ENCODE measurements around the gene ACTG1.
"Not testable (repeated sequence)": the region's sequence is repeated elsewhere in the genome, so short reads cannot be mapped to it uniquely, and the experiment has no call there.

Gene ACTG1

DNA sequence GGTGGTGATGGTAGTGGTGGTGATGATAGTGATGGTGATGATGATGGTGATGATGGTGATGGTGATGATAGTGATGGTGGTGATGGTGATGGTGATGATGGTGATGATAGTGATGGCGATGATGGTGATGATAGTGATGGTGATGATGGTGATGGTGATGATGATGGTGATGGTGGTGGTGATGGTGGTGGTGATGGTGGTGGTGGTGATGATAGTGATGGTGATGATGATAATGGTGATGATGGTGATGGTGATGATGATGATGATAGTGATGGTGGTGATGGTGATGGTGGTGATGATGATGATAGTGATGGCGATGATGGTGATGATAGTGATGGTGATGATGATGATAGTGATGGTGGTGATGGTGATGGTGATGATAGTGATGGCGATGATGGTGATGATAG lies 19.4 kb upstream of the ACTG1 start:
- not testable (repeated sequence) for DNase-seq

DNA sequence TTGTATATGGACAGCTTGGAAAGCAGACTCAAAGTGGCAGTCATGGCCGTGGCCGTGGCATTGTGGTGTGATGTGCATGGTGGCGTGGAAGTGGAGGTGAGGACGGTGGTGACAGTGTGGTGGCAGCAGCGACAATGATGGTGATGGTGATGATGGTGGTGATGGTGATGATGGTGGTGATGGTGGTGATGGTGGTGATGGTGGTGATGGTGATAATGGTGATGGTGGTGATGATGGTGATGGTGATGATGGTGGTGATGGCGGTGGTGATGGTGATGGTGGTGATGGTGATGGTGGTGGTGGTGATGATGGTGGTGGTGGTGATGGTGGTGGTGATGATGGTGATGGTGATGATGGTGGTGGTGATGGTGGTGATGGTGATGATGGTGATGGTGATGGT lies 18.4 kb upstream of the ACTG1 start:
- not testable (repeated sequence) for DNase-seq

DNA sequence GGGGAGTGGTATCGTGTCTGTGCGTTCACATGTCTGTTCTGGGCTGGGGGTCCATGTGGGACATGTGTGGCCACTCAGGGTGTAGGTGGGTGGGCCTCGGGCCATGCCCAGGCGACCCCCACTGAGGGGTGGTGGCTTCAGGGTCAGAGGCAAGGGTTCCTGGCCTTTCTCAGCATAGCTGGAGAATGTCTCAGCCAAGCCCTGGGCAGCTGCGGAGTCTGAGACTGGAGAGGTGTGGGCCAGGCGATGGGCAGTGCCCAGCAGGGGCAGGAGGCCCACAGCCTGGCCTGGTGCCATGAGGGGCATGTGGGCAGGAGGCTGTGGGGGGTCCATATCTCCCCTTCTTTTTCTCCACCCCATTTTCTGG lies 16.8 kb upstream of the ACTG1 start:
- DNase-seq = no peak

DNA sequence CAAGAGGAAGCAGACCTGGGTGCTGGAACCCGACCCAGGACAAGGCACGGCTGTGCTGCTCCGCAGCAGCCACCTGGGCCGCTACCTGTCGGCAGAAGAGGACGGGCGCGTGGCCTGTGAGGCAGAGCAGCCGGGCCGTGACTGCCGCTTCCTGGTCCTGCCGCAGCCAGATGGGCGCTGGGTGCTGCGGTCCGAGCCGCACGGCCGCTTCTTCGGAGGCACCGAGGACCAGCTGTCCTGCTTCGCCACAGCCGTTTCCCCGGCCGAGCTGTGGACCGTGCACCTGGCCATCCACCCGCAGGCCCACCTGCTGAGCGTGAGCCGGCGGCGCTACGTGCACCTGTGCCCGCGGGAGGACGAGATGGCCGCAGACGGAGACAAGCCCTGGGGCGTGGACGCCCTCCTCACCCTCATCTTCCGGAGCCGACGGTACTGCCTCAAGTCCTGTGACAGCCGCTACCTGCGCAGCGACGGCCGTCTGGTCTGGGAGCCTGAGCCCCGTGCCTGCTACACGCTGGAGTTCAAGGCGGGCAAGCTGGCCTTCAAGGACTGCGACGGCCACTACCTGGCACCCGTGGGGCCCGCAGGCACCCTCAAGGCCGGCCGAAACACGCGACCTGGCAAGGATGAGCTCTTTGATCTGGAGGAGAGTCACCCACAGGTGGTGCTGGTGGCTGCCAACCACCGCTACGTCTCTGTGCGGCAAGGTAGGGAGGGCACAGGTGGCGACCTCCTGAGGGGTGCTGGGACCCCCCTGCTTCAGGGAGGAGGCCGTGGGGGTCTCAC lies 16.2 kb upstream of the ACTG1 start:
- DNase-seq = no peak

DNA sequence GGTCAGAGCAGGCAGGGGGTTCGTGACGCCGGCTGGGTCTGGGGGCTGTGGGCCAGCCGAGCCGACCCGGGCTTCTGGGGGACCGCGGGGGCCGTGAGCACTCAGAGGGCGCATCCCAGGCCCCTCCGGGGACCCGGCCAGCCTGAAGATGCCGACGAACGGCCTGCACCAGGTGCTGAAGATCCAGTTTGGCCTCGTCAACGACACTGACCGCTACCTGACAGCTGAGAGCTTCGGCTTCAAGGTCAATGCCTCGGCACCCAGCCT lies 15.7 kb upstream of the ACTG1 start:
- no peak for DNase-seq

DNA sequence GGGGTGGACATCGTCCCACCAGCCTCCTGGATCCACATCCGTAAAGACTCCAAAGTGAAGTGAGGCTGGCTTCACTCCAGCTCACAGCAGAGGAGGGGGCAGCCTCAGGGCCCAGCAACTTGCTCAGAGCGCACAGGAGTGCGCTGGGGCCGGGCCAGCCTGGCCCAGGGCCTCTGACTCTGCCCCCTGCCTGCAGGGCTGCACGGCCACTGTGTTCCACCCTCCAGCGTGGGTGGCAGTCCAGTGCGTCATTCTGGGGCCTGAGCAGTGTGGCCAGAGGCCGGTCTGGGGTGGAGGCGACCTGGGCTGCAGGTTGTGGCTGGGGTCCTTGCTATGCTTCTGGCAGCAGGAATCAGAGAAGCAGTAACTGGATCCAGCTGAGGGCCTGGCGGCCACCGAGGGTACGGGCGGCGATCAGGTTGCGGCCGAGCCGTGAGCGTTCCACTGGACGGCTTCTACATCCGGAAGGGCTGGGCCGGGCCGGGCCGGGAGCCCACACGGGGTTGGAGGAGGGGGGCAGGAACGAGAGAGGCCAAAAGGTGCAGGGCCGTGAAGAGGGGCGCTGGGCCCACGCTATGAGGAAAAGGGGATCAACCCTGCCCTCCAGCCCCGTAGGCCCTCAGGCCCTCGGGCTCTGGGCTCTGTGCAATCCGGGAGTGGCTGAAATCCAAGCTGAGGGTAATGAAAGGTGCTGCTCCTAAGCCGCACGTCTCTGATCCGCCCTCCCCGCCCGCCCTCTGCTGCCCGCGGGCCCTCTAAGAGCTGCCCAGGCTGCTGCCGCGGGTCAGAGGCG lies 15.2 kb upstream of the ACTG1 start, which contains the start of gene FSCN2:
TSS of gene FSCN2 (plus strand) at position 787 of the 793 bp plus-strand sequence. CDS start 155 bp downstream, outside the sequence.
- DNase-seq = no peak

DNA sequence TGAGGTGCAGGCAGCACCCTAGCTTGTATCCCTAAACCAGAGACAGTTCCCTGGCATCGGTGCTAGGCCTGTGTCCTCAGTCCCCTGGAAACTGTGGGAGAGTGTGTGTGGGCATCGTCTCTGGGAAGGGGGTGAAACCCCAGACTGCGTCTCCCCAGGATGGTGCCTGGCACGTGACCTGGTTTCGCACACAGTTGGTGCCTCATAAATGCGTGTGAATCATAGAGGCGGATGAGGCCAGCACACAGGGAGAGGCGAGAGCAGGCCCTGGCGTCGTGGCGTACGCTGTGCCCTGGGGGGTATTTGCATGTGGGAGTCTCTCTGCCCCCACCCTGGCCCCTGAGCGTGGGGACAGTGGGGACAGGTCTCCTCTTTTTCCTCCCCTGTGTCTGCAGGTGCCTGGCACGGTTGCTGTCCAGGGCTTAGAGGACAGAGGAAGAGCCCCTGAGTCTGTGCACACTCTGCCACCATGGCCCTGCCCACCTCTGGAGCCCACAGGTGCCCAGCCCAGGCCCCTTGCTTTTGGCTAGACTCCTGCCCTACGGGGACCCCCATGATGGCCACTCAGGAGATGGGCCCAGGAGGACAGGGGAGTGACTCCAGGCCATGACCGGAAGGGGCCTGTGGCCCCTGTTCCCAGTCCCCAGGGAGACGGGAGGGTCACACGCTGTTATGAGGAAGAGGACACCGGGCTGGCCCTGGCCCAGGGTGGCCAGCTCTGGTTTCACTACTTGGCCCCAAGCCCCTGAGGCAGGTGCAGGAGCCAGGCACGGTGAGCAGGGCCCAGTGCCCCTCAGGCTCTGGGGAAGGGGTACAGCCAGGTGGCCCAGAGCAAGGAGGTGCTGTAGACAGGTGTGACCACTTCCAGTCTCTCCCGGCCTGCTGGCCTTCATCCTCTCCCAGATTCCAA lies 14.3 kb upstream of the ACTG1 start:
- DNase-seq = no peak

DNA sequence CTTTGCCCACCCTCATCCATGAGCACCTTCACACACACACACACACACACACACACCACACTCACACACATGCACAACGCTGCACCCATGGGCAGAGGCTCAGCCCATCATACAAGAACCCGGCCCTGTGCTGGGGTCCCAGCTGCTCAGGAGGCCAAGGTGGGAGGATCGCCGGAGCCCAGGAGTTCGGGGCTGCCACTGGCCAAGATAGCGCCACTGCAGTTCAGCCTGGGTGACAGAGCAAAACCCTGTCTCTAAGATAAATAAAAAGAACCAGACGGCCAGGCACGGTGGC lies 12.2 kb upstream of the ACTG1 start:
- no peak for DNase-seq

DNA sequence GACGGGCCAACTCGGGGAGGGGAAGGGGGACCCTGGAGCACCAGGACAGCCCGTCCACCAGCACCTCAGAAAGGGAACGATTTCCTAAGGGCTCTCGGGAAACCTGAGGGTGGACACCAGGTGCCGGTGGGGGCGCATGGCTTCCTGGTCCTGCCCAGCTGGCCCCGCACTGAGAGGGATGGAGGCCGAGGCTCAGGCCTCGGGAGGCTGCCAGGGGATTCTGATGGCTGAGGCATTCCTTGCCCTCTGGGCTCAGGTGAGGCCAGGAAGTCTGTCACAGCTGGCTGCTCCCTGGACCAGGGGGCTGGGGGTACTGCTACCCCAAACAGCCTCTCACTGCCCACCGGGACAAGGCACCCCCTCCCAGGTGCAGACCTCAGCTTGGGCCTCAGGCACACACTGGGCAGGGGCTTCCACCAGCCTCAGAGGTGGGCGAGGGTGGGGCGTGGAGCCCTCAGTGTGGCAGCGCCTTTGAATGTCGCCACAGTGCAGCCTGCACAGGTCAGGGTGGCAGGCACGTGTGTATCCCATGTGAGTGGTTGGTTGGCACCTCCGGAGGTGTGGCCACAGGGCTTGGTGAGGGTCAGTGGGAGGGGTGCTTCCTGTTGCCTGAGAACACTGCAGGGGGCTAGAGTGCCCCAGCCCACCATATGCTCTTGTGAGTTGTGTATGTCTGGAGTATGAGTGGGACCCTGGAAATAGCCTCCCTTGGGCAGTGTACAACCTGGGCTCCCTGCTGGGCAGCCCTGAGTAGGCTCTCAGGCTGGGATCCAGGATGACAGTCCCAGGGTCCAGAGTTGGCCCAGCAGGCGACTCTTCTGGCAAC lies 11.7 kb upstream of the ACTG1 start:
- no peak for DNase-seq

DNA sequence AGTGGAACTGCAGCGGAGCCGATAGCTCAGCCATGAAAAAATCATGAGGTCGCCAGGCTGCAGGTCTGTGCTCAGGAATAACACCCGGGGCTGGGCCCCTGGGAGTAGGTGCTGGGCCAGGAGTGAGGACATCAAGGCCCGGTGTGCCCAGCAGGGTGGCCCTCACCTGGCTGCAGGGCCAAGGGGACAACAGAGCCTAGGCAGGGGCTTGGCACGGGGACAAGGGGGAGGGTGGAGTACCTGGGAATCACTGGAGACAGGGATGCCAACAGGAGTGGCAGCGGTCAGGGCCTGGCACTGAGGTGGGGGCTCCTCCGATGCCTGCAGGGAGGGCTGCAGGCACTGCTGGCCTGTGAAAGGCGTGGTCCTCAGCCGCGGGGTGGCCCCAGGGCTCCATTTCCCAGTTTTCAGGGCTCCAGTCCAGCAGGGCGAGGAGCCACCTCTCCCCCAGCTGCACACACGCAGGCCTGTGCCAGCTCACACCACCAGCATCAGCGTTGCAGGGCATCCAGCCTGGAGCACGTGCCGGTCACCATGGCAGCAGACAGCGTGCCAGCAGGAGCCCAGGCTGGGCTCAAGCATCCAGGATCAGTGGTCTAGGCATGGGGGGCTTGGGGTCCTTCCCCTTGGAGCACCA lies 10.9 kb upstream of the ACTG1 start:
- no peak for DNase-seq

DNA sequence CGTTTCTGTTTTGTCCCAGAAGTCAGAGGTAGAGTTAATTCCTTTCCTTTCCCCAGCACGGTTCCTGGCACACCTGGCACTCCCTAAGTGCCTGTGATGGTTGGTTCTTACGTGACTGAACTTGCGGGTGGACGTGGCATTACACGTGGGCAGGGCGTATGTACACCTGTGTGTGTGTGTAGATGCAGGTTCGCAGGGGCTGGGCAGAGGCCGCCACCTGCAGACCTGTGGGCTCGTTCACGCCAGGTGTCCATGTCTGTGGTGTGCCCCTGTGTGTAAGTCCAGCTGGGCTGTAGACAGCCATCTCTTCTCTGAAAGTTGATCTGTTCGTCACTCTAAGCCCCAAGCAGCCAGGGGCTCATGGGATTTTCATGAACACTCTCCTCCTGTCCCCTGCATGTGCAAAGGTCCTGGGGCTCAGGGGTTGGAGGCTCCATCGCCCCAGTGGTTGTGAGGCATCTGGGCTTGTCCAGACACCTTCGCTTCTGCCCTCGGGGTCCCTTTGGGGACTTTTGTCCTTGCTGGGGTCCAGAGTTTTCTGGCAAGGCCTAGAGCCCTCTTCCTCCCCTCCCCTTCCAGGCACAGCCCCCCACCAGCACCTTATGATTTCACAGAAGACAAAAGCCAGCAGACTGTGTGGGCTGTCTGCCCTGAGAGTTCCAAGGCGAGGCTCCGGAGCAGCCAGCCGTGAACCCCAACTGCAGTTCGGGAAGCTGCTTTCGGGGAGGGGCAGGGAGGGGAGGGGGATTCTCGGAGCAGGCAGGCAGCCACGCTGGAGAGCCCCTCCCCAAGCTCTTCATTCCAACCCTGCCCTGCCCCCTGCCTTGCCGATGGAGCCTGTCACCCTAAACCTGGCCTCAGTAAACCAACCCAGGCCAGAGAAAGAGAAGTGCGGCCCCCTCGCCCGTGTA lies 10.1 kb upstream of the ACTG1 start:
- DNase-seq = no peak

DNA sequence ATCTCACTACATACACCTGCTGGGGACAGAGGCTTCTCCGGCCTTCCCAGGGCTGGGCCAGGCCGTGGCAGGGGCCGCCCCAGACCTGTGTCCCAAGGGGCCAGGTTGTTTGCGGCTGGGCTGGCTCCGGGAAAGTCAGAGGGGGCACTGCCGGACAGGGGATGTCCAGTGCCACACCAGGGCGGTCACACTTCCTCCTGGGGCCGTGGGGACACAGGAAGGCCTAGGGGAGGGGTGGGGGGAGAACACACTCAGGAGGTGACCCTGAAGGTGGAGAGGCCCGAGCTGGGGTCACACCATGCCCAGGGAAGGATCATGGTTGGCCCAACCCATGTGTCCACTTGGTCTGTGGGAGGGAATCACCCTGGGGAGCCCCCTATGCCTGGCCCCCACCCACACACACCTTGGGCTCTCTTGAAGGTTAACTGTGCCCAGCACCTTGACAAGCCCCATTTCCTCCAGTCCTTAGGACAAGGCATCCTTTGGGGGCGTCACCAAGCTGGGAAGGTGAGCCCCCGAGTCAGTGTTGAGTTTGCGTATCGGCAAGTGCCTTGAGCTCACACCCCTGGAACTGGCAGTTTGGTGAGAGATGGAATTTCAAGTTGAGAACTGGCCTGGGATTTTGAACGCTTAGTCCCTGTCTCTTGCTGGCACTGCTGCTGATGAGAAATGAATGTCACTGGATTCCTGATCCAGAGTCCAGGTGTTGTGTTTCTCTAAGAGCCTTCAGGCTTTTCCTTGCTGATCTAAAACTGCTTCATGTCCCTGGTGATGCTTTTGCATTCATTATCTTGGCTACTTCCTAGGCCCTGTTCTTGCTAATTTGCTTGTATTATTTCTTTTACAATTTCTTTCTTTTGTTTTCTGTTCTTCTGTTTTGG lies 7.7 kb upstream of the ACTG1 start:
- DNase-seq = no peak

DNA sequence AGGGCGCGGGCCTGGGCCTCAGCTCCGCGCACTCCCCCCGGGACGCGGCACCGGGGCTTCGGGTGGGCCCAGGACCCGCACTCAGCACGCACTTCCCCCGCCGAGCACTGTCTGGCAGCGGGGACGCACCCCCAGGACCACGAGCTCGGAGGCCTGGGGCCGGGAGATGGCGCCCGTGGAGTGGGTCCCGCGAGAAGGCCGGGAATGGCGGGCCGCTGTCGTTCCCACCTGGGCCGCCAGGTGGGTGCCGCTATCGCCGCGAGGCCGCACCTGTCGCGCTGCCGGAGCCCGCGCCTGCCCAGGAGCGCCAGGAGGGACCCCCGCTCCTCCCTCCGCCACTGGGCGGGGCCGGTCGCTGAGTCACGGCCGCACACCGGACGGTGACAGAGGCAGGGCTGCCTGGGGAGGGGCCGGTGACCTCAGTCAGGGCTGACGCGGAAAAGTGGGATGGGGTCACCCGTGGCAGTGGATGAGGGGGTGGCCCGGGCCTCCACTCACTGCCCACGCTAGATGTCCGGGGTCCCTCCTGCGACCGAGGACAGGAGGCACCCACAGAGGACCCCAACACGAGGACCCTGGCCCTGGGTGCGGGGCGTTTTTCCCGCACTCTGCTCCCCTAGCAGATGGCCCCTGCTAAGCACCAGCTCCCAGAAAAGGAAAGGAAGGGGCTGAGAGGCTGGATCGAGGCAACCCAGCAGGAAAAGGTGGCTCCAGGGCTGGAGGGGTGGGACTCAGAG lies 6.9 kb upstream of the ACTG1 start:
- DNase-seq = peak; percentile 64 to 74

DNA sequence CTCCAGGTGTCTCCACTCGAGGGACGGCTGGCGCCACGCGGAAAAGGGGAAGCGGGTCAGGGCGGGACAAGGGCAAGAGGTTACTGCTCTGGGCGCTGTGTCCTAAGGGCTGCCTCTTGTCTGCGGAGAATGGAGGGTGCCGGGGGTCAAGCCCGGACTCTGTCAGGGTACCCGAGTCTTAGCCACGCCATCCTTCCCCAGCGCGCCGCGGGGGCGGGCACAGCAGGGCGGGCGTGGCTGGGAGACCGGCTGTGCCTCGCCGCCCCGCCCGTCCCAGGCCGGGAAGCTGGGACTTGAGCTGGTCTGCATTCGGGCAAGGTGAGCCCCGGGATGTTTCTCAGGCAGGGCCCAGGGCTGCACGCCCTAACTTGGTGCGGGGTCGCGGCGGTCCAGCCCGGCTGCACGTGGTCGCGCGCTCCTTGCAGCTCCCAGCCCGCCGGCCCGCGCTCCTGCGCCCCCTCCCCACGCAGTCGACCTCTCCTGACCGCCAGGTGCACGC lies 6.2 kb upstream of the ACTG1 start:
- peak; percentile 35 to 62 for DNase-seq

DNA sequence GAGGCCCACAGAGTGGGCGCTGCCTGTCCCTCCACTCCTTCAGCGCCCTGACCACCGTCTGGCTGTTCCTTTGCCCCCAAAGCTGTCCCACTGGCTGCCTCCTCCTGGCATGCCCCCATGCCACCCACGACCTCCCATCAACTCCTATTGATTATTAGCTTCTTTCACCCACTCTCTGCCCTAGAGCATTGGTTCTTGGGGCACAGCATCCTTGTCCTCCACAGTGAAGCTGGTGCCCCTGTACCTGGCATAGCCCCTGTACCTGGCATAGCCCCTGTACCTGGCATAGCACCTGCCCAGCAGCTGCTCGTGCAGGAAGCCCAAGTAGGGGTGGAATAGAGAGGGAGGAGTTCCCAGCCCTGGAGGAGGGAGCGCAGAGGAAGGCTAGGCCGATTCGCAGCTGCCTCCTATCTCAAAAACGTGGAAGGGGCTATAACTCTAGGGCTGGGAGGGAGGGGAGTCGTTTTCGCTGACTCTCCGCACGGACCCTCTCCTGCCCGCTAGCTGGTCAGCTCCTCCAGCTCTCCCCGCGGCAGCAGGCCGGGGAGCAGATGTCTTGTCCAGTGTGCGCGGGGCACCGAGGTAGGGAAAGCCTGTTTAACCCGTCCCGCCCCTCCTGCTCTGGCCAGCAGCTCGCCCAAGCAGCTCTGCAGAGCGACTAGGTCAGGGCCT lies 5.7 kb upstream of the ACTG1 start:
- DNase-seq = no peak

DNA sequence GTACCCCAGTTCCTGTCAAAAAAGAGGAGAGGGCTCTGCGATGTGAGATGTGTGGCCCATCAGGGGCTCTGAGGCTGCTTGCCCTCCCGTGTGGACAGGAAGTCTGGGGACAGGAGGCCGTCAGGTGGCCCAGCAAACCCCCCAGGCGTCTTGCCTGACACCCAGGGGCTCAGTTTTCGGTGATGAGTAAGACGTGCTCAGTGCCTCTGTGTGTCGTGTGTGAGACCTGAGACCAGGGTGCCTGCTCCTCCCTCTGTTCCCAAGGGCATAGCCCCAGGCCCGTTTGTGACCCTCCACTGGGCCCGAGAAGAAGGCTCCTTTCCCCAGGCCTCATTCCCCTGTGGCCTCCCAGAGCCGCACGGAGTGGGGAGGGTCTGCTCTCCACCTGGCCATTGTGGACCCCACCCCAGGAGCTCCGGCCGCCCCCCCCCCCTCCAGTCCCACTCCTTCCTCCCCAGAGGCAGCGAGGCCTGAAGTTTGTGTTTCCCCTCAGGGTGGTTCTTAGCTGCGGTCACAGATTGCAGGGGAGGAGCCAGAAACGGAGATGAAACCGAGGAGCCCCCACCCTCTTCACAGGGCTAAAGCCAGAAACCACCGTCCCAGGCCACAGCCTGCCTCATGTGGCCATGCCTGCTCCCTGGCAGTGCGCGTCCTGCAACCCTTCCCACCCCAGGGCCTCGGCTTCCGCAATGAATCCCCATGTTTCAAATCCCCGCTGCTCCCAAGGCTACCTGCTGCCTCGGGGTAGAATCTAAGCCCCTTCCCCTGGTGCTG lies 4.9 kb upstream of the ACTG1 start:
- DNase-seq = no peak

DNA sequence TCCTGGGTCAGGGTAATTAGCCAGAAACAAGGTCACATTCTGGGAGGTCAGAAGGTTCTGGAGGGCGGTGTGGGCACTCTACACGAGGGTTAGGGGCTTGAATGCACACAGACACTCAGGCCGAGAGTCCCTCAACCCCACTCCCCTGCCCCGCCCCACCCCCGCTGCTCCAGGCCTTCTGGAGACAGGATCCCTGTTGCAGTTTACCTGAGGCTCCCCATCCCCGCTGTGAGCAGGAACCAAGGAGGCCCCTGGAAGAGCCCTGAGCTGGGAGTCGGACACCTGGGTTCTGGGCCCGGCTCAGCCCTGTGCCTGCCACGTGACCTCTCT lies 4.4 kb upstream of the ACTG1 start:
- no peak for DNase-seq

DNA sequence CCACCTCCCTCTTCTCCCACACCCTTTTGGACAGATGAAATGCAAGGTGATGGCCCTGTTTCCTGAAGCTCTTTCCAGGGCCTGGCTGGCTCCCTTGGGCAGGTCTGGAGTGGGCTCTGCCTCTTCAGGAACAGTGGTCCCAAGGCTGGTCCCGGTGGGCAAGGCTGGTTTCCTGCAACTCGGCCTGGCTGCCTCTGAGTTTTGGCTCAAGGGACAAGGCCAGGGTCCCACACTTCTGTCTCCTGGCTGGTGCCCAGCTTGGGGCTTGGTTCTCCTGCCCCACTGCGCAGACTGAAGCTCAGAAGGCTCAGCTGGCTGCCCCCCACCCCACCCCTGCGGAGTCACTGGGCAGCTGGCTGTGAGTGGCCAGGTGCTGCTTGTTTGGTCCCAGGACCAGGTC lies 3.8 kb upstream of the ACTG1 start:
- no peak for DNase-seq

Data from stimulated activated CD4-positive, alpha-beta T cell treated with anti-CD3 and anti-CD28 coated beads, Interleukin-2, amount 100 ng/mL, for 24 hours (primary cell).